Stimulated activated CD4-positive, alpha-beta T cell treated with anti-CD3 and anti-CD28 coated beads, Interleukin-2, amount 100 ng/mL, for 4 hours (primary cell): ENCODE results near the gene PXMP4.
A peak's percentile ranks its signal among the peaks of the same experiment; 100 is the strongest.
"Not testable (repeated sequence)": the region's sequence is repeated elsewhere in the genome, so short reads cannot be mapped to it uniquely, and the experiment has no call there.

Source experiments
- DNase-seq: peaks from one replicate; pipeline ENCODE4 v3.0.0-alpha.2; 2020; ENCODE audit warnings: low read depth

The PXMP4 gene, protein sequence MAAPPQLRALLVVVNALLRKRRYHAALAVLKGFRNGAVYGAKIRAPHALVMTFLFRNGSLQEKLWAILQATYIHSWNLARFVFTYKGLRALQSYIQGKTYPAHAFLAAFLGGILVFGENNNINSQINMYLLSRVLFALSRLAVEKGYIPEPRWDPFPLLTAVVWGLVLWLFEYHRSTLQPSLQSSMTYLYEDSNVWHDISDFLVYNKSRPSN

GRCh38 chr20:33719989-33720709, at the start of gene PXMP4:
Gene PXMP4 (minus strand): TSS chr20:33720310. CDS start chr20:33720207, 103 bp downstream.
- peak; percentile 86 for DNase-seq

GRCh38 chr20:33769043-33769442, 48.9 kb upstream of the PXMP4 start:
- no peak for DNase-seq

DNA sequence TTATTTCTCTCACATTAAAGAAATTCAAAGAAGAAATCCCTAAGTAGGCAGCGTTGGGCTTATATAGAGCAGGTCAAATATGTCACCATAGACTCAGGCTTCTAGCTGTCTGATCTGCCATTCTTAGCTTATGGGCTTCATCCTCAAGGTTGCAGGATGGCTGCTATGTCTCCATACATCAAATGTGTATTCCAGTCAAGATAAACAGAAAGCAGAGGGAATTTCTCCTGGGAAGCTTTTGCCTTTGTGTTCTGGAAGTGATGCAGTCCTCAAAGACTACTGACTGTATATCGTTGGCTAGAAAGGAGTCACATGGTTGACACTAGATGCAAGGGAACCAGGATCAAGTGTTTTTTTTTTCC, 47.6 kb upstream of the PXMP4 start:
- DNase-seq: no peak

- DNase-seq: no peak
Measured at GRCh38 chr20:33766686-33767085, 46.6 kb upstream of the PXMP4 start.

GRCh38 chr20:33765592-33765991, 45.5 kb upstream of the PXMP4 start:
- DNase-seq: no peak

DNA sequence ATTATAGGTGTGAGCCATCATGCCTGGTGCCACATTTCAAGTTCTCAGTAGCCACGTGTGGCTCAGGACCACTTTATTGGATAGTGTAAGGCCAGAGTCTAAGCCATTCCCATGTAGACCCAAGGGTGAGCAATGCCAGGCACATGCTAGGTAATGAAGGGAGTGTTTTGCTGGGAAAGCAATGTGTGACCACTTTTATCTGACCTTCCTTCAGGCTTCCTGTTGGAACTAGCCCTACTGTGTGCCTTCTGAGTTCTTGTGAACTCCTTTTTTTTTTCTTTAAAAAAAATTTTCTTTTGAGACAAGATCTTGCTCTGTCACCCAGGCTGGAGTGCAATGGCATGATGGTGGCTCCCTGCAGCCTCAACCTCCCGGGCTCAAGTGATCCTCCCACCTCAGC, 45.0 kb upstream of the PXMP4 start:
- no peak for DNase-seq

DNA sequence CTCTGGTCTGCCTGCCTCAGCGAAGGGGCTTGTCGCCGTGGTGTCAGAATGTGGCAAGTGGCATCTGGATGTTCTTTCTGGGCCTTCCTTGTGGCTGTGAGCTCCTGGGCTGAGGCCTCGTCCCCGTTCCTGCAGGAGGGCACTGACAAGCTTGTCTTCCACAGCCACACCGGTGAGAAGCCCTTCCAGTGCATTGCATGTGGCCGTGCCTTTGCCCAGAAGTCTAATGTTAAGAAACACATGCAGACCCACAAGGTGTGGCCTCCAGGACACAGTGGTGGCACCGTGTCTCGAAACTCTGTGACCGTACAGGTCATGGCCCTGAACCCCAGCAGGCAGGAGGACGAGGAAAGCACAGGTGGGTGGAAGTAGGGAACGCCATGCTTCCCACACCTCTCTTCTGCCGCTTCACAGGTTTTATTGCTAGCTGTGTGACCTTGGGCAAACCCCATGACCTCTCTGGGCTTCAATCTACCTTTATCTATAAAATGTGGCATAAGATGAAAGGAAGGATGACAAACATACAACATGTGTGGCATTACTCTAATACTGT, 41.7 kb upstream of the PXMP4 start:
- no peak for DNase-seq

- no peak for DNase-seq
Measured at GRCh38 chr20:33757458-33757857, 37.3 kb upstream of the PXMP4 start.

DNA sequence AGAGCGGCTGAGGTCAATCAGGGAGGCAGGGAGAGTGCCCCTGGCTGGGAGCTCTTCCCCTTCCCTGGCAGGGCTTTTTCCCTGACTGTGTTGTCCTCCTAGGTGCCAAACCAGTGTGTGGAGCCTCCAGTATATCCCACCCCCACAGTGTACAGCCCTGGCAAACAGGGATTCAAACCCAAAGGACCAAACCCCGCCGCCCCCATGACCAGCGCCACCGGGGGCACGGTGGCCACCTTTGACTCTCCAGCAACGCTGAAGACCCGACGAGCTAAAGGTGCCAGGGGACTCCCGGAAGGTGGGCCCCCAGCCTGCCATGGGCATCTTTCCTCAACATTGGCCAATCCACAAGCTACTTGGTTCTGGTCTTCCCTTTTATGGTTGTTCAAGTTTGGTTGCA, 36.9 kb upstream of the PXMP4 start:
- DNase-seq: no peak

- not testable (repeated sequence) for DNase-seq
Measured at GRCh38 chr20:33755936-33756490, 35.9 kb upstream of the PXMP4 start.

DNA sequence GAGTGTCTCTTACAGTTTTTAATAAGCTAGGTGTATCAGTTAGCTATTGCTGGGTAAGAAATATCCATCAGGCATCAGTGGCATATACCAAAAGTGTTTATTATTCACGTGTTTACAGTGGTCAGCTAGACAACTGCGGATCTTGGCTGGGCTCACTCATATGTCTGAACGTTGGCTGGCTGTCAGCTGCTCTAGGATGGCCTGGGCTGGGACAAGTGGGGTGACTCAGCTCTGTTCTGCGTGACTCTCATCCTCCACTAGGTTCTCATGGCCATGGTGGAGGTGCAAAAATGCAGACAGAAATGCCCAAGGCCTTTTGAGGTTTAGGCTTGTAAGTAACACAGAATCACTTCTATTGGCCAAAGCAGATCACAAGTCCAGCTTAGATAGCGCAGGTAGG, 33.7 kb upstream of the PXMP4 start:
- no peak for DNase-seq

GRCh38 chr20:33753143-33753542, 33.0 kb upstream of the PXMP4 start:
- no peak for DNase-seq

- DNase-seq: no peak
Measured at GRCh38 chr20:33751775-33752174, 31.7 kb upstream of the PXMP4 start.

- DNase-seq: no peak
Measured at GRCh38 chr20:33746325-33746998, 26.4 kb upstream of the PXMP4 start.

- no peak for DNase-seq
Measured at GRCh38 chr20:33744773-33745385, 24.8 kb upstream of the PXMP4 start.

DNA sequence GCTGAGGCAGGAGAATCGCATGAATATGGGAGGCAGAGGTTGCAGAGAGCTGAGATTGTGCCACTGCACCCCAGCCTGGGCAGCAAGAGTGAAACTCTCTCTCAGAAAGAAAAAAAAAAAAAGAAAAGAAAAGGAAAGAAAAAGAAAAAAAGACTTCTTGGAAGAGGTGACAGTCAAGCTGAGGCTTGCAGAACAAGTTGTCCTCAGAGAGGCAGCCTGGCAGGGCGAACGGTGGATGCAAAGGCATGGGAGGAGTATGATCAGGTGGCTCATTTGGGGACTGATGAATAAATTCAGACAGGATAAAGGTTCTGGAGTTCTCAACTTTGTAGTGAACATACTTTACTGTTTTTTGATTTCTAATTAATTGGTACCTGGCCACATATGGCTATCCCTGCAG, 24.1 kb upstream of the PXMP4 start:
- no peak for DNase-seq

DNA sequence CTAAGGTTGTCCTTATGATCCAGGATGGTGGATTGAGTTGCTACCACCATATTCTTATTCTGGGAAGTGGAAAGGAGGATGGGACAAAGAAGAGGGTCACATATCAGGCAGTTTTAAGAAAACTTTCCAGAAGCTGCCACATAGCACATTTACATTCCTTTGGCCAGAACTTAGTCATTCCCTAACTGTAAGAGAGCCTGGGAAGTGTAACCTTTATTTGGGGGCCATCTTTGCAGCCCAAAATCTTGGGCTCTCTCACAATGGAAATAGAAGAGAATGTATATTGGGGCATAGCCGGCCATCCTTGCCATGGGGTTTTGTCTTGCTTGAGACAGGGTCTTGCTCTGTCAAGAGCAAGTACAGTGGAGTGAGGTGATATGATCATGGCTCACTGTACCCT, 20.1 kb upstream of the PXMP4 start:
- DNase-seq: no peak

GRCh38 chr20:33739493-33739892, 19.4 kb upstream of the PXMP4 start:
- DNase-seq: no peak

- no peak for DNase-seq
Measured at GRCh38 chr20:33736962-33737361, 16.9 kb upstream of the PXMP4 start.

GRCh38 chr20:33733654-33734576, 13.8 kb upstream of the PXMP4 start:
- DNase-seq: no peak
